HUES6 (cell line): Measurements from ENCODE around the gene NAT9.

Experiments
- H3K27ac ChIP-seq: 2 replicates; pipeline ENCODE4 v1.7.0; 2013; ENCODE audit warnings: low read depth, mild to moderate bottlenecking, low read length, inconsistent platforms
- H3K27me3 ChIP-seq: 2 replicates; pipeline ENCODE4 v1.6.1; 2013; ENCODE audit warnings: low read length; ENCODE audit not compliant: control insufficient read depth, insufficient read depth
- H3K36me3 ChIP-seq: 2 replicates; pipeline ENCODE4 v1.6.1; 2013; ENCODE audit warnings: low read length; ENCODE audit not compliant: control insufficient read depth, insufficient read depth
- H3K4me1 ChIP-seq: 2 replicates; pipeline ENCODE4 v1.6.1; 2013; ENCODE audit warnings: low read length; ENCODE audit not compliant: control insufficient read depth, insufficient read depth
- H3K4me3 ChIP-seq: 2 replicates; pipeline ENCODE4 v1.5.1; 2013; ENCODE audit warnings: low read depth, low read length
- H3K9ac ChIP-seq: one replicate; pipeline ENCODE4 v1.6.1; 2013; ENCODE audit warnings: mild to moderate bottlenecking, low read length
- H3K9me3 ChIP-seq: 2 replicates; pipeline ENCODE4 v1.6.1; 2013; ENCODE audit warnings: low read depth, low read length; ENCODE audit not compliant: control insufficient read depth, insufficient read depth

The NAT9 gene

DNA sequence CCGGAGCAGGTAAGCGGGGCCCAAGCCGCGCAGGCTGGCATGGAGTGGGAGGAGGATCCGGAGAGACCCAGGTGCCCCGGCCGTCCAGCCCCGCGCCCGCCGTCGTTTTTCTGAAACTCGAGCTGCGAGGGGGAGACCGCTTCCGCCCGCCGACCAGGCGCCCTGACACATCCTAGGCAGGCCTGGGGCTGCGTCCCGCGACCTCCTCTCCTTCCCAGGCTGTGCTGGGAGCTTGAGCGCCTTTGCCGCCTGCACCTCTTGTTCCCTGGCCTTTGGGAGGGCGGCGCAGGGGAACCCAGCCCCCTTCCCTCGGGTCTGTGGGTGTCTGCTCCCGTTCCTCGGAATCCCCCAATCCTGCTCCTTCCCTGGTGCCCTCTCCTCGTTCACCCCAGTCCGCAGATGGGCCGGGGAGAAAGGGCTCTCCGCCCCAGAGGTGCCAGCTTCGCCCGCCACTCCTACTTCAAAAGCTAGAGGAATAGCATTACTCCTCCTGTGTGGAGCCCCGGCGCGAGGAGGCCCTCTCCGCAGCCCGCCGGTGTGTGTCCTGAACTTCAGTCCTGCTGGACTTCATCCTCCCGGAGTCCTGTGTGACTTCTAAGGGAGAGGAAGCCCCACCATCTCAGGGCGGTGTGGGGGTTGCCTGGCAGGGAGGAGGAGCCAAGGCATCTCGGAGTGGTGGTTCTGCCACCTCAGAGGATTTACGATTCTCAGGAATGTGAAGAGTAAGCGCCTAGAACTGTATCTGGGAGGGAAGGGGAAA lies 26.7 kb downstream of the NAT9 start:
- H3K4me3 ChIP-seq, result peak overlapping the region; percentile 95
- H3K4me1 ChIP-seq, result peaks cover 60% of the 10 kb centered on the region
- H3K9me3 ChIP-seq, result no peaks in the 10 kb centered on the region
- no peaks in the 10 kb centered on the region for H3K36me3 ChIP-seq
- H3K9ac ChIP-seq, result peak overlapping the region; percentile 82
- H3K27me3 ChIP-seq, result no peaks in the 10 kb centered on the region
- H3K27ac ChIP-seq, result no peak overlapping the region

DNA sequence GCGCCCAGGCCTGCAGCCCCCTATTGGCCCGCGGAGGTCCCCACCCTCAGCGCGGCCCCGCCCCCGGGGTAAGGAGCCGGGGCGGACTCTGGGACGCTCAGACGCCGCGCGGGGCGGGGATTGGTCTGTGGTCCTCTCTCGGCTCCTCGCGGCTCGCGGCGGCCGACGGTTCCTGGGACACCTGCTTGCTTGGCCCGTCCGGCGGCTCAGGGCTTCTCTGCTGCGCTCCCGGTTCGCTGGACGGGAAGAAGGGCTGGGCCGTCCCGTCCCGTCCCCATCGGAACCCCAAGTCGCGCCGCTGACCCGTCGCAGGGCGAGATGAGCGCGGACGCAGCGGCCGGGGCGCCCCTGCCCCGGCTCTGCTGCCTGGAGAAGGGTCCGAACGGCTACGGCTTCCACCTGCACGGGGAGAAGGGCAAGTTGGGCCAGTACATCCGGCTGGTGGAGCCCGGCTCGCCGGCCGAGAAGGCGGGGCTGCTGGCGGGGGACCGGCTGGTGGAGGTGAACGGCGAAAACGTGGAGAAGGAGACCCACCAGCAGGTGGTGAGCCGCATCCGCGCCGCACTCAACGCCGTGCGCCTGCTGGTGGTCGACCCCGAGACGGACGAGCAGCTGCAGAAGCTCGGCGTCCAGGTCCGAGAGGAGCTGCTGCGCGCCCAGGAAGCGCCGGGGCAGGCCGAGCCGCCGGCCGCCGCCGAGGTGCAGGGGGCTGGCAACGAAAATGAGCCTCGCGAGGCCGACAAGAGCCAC lies 27.4 kb downstream of the NAT9 start, which contains the start of gene NHERF1:
NHERF1 (plus strand) TSS at position 100 of the 750 bp plus-strand sequence; CDS start at position 319, 219 bp downstream.
- peak within 1 kb of the TSS; percentile 78; the same call in 1 of the 2 replicates for H3K27ac ChIP-seq
- no peaks in the 10 kb centered on the region for H3K9me3 ChIP-seq

DNA sequence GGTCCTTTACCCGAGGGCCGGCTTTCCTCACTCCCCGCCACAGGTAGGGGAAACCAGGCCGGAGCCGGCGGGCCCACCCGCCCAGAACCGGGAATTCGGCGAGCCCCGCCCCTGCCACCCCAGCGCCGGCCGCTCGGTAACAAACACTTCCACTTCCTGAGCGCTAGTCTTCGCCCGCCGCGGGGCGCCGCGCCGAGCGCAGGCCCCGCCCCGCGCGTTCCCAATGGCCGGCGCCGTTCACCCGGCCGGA lies 27.9 kb downstream of the NAT9 start:
- no peaks in the 10 kb centered on the region for H3K27me3 ChIP-seq
- H3K4me3 ChIP-seq, result peak overlapping the region; percentile 43
- no peak overlapping the region for H3K9ac ChIP-seq
- no peak overlapping the region for H3K27ac ChIP-seq
- H3K4me1 ChIP-seq, result peaks cover 59% of the 10 kb centered on the region
- no peaks in the 10 kb centered on the region for H3K36me3 ChIP-seq
- H3K9me3 ChIP-seq, result no peaks in the 10 kb centered on the region

More for the DNA sequence above, 27.4 kb downstream of the NAT9 start, which contains the start of gene NHERF1:
- Histone ChIP-seq H3K36me3 (no peaks in the 10 kb centered on the region), H3K9ac (peak within 1 kb of the TSS; percentile 82), H3K27me3 (no peaks in the 10 kb centered on the region), H3K4me1 (peaks cover 60% of the 10 kb centered on the region), H3K4me3 (peak within 1 kb of the TSS; percentile 95)

DNA sequence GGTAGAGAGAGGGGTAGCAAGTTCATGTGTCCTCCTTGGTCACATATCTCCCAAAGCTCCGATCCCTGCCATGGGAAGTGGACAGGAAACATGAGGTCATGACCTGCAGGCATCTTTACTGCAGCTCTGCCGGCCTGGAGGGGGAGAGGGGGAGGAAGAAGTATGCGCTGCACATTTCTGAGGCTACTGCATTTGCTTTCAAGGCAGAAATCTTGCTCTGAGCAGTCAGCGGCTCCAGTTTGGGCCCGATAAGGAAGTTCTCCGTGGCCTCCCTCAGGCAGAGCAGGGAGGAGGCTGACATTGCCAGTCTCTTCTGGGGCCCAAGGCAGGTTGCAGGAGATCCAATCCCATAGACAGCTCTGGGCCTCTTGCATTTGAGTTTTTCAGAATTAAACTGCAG lies 29.2 kb downstream of the NAT9 start:
- Histone ChIP-seq H3K27me3 (no peaks in the 10 kb centered on the region), H3K27ac (no peak overlapping the region), H3K4me1 (peaks cover 57% of the 10 kb centered on the region), H3K9me3 (no peaks in the 10 kb centered on the region), H3K36me3 (no peaks in the 10 kb centered on the region), H3K9ac (no peak overlapping the region), H3K4me3 (no peak overlapping the region; the same call in 1 of the 2 replicates)

DNA sequence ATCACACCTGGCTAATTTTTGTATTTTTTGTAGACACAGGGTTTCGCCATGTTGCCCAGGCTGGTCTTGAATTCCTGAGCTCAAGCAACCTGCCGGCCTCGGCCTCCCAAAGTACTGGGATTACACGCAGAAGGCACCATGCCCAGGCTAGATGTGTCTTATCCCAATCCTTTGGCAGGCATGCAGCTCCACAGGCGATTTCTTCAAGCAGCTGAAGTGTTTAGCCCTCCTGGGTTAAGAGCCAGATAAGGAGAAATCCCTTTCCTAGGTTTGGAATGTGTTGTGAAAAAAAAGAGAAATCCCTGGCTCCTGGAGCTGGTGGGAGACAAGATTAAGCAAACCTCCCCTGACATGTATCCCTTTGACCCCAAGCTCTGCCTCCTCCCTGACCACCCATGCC lies 29.8 kb downstream of the NAT9 start:
- Histone ChIP-seq H3K4me1 (peaks cover 56% of the 10 kb centered on the region), H3K27ac (no peak overlapping the region), H3K36me3 (no peaks in the 10 kb centered on the region), H3K9ac (no peak overlapping the region), H3K4me3 (no peak overlapping the region; the same call in 1 of the 2 replicates), H3K9me3 (no peaks in the 10 kb centered on the region), H3K27me3 (no peaks in the 10 kb centered on the region)

DNA sequence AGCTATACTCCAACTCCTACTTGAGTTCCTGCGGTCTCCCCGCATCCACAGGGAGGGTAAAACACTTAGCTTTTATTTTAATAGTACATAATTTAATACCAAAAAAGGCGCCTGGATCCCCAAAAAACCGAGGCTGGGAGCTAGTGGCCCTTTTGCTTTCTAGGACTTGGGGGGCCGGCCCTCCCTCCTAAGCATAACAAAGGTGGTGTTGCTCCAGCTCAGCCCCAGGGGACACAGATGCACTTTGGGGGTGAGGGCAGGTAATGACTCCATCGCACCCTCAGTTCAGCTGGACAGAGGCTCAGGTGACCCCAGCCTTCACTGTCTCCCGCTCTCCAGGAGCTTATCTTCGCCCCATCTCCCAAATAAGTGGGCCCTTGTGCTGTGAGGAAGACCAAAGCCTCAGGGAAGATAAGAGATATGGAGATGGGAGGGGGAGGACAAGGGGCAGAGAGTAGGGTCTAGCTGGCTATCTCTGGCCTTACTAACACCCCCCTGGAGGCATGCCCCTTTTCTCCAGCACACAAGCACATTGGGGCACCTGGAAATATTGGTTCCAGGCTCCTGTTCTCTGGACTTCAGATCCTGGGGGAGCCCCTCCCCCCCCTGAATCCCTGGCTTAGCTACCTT lies 30.5 kb downstream of the NAT9 start:
- Histone ChIP-seq H3K9ac (no peak overlapping the region), H3K9me3 (no peaks in the 10 kb centered on the region), H3K27ac (no peak overlapping the region), H3K4me3 (peak overlapping the region; percentile 47; the same call in 1 of the 2 replicates), H3K36me3 (no peaks in the 10 kb centered on the region), H3K4me1 (peaks cover 49% of the 10 kb centered on the region), H3K27me3 (no peaks in the 10 kb centered on the region)

DNA sequence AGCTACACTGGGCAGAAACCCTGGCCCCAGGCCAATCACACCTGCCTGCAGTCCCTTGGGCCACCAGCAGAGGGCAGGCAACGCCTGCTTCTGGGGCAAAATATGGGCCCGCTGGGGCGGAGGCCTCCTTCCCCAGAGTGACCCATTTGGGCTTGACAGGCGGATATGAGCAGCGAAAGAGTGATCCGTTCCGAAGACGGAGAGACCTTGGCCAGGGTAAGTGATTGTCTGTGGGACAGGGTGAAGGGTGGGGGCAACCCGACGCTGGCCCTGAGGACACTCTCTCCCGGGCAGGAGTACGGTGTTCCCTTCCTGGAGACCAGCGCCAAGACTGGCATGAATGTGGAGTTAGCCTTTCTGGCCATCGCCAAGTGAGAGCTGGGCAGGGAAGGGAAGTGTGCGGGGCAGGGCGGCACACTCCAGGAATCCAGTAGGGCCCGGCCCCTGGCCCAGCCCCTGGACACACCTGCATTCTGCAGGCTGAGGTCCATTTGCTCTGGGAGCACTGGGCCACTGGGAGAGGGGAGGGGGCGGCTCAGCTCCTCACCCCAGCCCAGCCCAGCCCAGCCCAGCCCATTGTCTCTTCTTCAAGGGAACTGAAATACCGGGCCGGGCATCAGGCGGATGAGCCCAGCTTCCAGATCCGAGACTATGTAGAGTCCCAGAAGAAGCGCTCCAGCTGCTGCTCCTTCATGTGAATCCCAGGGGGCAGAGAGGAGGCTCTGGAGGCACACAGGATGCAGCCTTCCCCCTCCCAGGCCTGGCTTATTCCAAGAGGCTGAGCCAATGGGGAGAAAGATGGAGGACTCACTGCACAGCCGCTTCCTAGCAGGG lies 31.2 kb downstream of the NAT9 start:
- Histone ChIP-seq H3K9ac (no peak overlapping the region), H3K4me3 (peak overlapping the region; percentile 47)

DNA sequence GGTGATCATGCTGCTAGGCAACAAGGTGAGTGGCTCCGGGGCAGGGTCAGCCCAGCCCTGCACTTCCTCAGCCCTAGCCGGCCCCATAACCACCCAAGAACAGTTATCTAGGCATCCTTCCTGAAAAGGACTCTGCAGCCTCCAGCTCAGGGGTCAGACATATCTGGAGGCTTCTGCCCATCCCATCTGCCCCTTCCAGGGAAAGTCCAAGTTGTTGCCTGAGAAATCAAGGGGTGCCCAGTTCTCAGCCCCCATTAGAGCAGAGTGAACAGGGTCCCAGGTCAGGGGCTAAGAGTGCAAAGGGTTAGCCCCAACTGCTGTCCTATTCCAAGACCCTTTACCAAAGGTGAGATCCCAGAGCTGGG lies 31.8 kb downstream of the NAT9 start:
- peaks cover 42% of the 10 kb centered on the region for H3K4me1 ChIP-seq

More for the DNA sequence above, 31.2 kb downstream of the NAT9 start:
- Histone ChIP-seq H3K9me3 (no peaks in the 10 kb centered on the region), H3K27me3 (no peaks in the 10 kb centered on the region), H3K36me3 (no peaks in the 10 kb centered on the region), H3K27ac (no peak overlapping the region), H3K4me1 (peaks cover 43% of the 10 kb centered on the region)

DNA sequence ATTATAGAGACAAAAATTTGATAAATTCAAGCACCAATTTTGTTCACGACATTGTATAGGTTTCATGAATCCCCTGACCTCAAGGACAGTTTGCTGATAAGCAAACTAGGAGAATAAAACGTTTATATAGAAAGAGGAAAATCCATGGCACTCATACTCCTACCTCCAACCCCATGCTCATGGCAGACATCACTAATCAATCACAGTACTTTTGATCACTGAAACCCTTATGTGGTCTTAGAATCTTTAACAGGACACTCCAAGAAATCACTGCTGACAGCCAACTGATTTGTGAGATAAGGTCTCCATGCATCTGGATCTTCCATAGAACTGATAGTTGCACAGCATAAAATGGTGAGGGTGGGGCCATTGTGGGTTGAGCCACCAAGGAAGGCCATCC lies 32.4 kb downstream of the NAT9 start:
- Histone ChIP-seq H3K9ac (no peak overlapping the region), H3K9me3 (no peaks in the 10 kb centered on the region), H3K4me1 (peaks cover 44% of the 10 kb centered on the region), H3K27me3 (no peaks in the 10 kb centered on the region; the same call in 1 of the 2 replicates), H3K36me3 (no peaks in the 10 kb centered on the region), H3K27ac (no peak overlapping the region), H3K4me3 (no peak overlapping the region)

More for the DNA sequence above, 31.8 kb downstream of the NAT9 start:
- Histone ChIP-seq H3K36me3 (no peaks in the 10 kb centered on the region), H3K9ac (no peak overlapping the region), H3K27me3 (no peaks in the 10 kb centered on the region), H3K4me3 (no peak overlapping the region), H3K9me3 (no peaks in the 10 kb centered on the region), H3K27ac (no peak overlapping the region)

DNA sequence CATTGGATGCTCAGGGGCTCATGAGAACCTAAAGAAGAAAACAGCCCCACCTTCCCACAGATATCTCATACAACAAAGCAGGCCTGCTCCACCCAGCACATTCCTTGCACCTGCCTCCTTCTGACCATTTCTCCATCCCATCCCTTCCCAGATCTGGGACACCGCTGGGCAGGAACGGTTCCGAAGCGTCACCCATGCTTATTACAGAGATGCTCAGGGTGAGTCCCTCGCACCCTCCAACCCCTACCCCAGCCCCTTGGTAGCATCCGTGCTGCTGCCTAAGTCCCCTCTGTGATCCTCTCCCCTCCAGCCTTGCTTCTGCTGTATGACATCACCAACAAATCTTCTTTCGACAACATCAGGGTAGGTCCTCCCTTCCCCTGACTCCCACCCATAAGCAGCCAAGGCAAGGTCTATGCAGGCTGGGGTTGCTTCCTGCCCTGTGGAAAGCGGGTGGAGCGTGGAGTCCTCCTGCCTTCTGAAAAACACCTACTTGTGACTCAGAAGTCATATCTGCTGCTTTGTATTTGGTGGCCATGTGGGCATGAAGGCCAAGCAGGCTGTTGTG lies 33.1 kb downstream of the NAT9 start:
- H3K4me1 ChIP-seq, result peaks cover 50% of the 10 kb centered on the region
- no peak overlapping the region for H3K27ac ChIP-seq
- H3K9me3 ChIP-seq, result no peaks in the 10 kb centered on the region
- H3K9ac ChIP-seq, result no peak overlapping the region
- peaks cover 3% of the 10 kb centered on the region; the same call in 1 of the 2 replicates for H3K27me3 ChIP-seq
- no peaks in the 10 kb centered on the region for H3K36me3 ChIP-seq
- no peak overlapping the region for H3K4me3 ChIP-seq
